GM12873 (cell line): ENCODE data around the gene PCK1.

ENCODE experiments used
- CTCF ChIP-seq: IDR thresholded peaks from 2 replicates; pipeline ENCODE4 v1.5.1; 2012; ENCODE audit warnings: low read depth, mild to moderate bottlenecking, moderate library complexity, low read length, control low read depth; ENCODE audit not compliant: insufficient read depth; ENCODE audit errors: missing control alignments

PCK1 gene

GRCh38 chr20:57568960-57569359, 8.1 kb downstream of the PCK1 start:
- no peak for TF ChIP-seq CTCF

GRCh38 chr20:57570145-57570850, 9.4 kb downstream of the PCK1 start:
- no peak for TF ChIP-seq CTCF

GRCh38 chr20:57570920-57571319, 10.0 kb downstream of the PCK1 start:
- no peak for TF ChIP-seq CTCF

GRCh38 chr20:57571782-57572416, 11.0 kb downstream of the PCK1 start:
- TF ChIP-seq CTCF: no peak

GRCh38 chr20:57573242-57573641, 12.3 kb downstream of the PCK1 start:
- no peak for TF ChIP-seq CTCF

GRCh38 chr20:57573894-57574293, 13.0 kb downstream of the PCK1 start:
- TF ChIP-seq CTCF: peak; percentile 55

GRCh38 chr20:57574954-57575353, 14.0 kb downstream of the PCK1 start:
- TF ChIP-seq CTCF: no peak
